Dendritic cell treated with granulocyte-macrophage colony-stimulating factor and Interleukin-4, amounts not matched to agents 40 ng/mL and 50 ng/mL, for 4 days (primary cell): ENCODE measurements around the gene MGA.
A peak's percentile ranks its signal among the peaks of the same experiment; 100 is the strongest.
"Not testable (repeated sequence)": the region's sequence is repeated elsewhere in the genome, so short reads cannot be mapped to it uniquely, and the experiment has no call there.

ENCODE experiments used
- H3K27ac Mint-ChIP-seq: one replicate; pipeline ENCODE4 v1.8.0; 2022; ENCODE audit warnings: mild to moderate bottlenecking, mixed read lengths
- H3K27me3 Mint-ChIP-seq: one replicate; pipeline ENCODE4 v1.8.0; 2022; ENCODE audit warnings: mild to moderate bottlenecking, mixed read lengths
- H3K36me3 Mint-ChIP-seq: one replicate; pipeline ENCODE4 v1.8.0; 2022; ENCODE audit warnings: low read depth, mixed read lengths
- H3K4me1 Mint-ChIP-seq: one replicate; pipeline ENCODE4 v1.8.0; 2022; ENCODE audit warnings: low read depth, mixed read lengths
- H3K4me3 Mint-ChIP-seq: one replicate; pipeline ENCODE4 v1.8.0; 2022; ENCODE audit warnings: mild to moderate bottlenecking, moderate library complexity, mixed read lengths
- H3K9me3 Mint-ChIP-seq: one replicate; pipeline ENCODE4 v1.8.0; 2022; ENCODE audit warnings: mixed read lengths
- intact Hi-C: fragments of 100-400 bp; cut with micrococcal nuclease; formaldehyde crosslinking; loops from one replicate; pipeline ENCODE4 v1.15.0; 2022

Gene MGA

GRCh38 chr15:41703120-41703519, 42.9 kb downstream of the MGA start:
- peaks cover 55% of the 10 kb centered on the region for H3K36me3 Mint-ChIP-seq
- intact Hi-C loops, result no loop called here
- no peaks in the 10 kb centered on the region for H3K9me3 Mint-ChIP-seq
- H3K27ac Mint-ChIP-seq, result no peak overlapping the region
- no peaks in the 10 kb centered on the region for H3K27me3 Mint-ChIP-seq
- H3K4me3 Mint-ChIP-seq, result no peak overlapping the region
- no peaks in the 10 kb centered on the region for H3K4me1 Mint-ChIP-seq

GRCh38 chr15:41713047-41713446, 52.8 kb downstream of the MGA start:
- intact Hi-C loops, result no loop called here
- Mint-ChIP-seq H3K27me3 (no peaks in the 10 kb centered on the region), H3K4me1 (no peaks in the 10 kb centered on the region), H3K36me3 (peaks cover 60% of the 10 kb centered on the region), H3K9me3 (no peaks in the 10 kb centered on the region), H3K27ac (no peak overlapping the region), H3K4me3 (no peak overlapping the region)

GRCh38 chr15:41714291-41714690, 54.1 kb downstream of the MGA start:
- Mint-ChIP-seq H3K9me3 (no peaks in the 10 kb centered on the region), H3K36me3 (peaks cover 48% of the 10 kb centered on the region), H3K4me1 (no peaks in the 10 kb centered on the region), H3K27me3 (no peaks in the 10 kb centered on the region), H3K4me3 (no peak overlapping the region), H3K27ac (no peak overlapping the region)
- intact Hi-C loops, result no loop called here

DNA sequence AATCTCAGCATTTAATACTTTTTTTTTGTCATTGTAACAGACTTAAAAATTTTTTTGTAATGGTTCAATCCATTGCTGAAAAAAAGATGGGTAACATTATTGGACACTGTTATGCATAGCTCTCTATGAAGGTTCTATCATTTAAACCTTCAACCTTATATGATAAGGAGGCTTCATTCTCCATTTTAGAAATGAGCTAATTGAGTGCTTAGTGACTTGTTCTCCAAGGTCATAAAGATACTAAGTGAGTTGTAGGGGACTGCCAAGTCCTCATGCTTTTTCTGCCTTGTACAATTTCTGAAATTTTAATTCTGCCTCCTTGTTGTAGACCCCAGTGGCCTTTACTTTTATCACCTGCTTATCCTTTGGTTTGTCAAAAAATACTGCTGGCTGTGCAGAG, 56.7 kb downstream of the MGA start:
- Mint-ChIP-seq H3K4me1 (no peaks in the 10 kb centered on the region), H3K36me3 (peaks cover 31% of the 10 kb centered on the region), H3K27me3 (no peaks in the 10 kb centered on the region), H3K9me3 (no peaks in the 10 kb centered on the region), H3K4me3 (no peak overlapping the region), H3K27ac (no peak overlapping the region)
- intact Hi-C loops, result no loop called here

- Mint-ChIP-seq H3K9me3 (no peaks in the 10 kb centered on the region), H3K27ac (no peak overlapping the region), H3K36me3 (peaks cover 29% of the 10 kb centered on the region), H3K27me3 (no peaks in the 10 kb centered on the region), H3K4me1 (peaks cover 5% of the 10 kb centered on the region), H3K4me3 (no peak overlapping the region)
- intact Hi-C loops, result no loop called here
Observed at GRCh38 chr15:41727143-41727542, 66.9 kb downstream of the MGA start.

GRCh38 chr15:41728061-41728460, 67.9 kb downstream of the MGA start:
- H3K4me1 Mint-ChIP-seq, H3K4me3 Mint-ChIP-seq, intact Hi-C loops, H3K27me3 Mint-ChIP-seq, H3K9me3 Mint-ChIP-seq, H3K27ac Mint-ChIP-seq: not testable (repeated sequence)
- peaks cover 39% of the 10 kb centered on the region for H3K36me3 Mint-ChIP-seq

GRCh38 chr15:41730543-41730942, 70.3 kb downstream of the MGA start:
- intact Hi-C loops, result loop anchor here (10.0 kb wide), 1 partner anchor 266 kb away; no protein-coding TSS in a partner anchor
- peaks cover 59% of the 10 kb centered on the region for H3K36me3 Mint-ChIP-seq
- H3K4me1 Mint-ChIP-seq, result peaks cover 5% of the 10 kb centered on the region
- H3K9me3 Mint-ChIP-seq, result no peaks in the 10 kb centered on the region
- H3K27ac Mint-ChIP-seq, result no peak overlapping the region
- no peaks in the 10 kb centered on the region for H3K27me3 Mint-ChIP-seq
- no peak overlapping the region for H3K4me3 Mint-ChIP-seq

DNA sequence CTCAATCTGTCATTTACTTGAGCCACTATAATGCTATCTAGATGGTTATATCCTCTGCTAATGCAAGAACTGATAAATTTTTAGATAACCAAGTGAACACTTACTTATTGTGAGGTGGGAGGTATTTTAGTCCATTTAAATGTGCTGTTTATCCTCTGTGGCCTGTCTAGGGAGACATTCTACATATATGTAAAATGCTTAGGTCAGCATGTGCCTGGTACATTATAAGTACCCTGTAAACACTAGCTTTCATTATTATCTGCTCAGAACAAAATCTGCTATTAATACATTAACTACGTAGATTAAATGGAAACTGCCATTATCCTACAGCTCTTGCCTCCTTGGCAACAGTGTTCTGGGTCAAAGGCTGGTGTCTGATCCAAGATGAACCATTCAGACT, 72.3 kb downstream of the MGA start:
- no peak overlapping the region for H3K4me3 Mint-ChIP-seq
- intact Hi-C loops, result loop anchor here (10.0 kb wide), 1 partner anchor 268 kb away; no protein-coding TSS in a partner anchor
- peaks cover 5% of the 10 kb centered on the region for H3K4me1 Mint-ChIP-seq
- H3K9me3 Mint-ChIP-seq, result no peaks in the 10 kb centered on the region
- H3K36me3 Mint-ChIP-seq, result peaks cover 69% of the 10 kb centered on the region
- no peak overlapping the region for H3K27ac Mint-ChIP-seq
- no peaks in the 10 kb centered on the region for H3K27me3 Mint-ChIP-seq

DNA sequence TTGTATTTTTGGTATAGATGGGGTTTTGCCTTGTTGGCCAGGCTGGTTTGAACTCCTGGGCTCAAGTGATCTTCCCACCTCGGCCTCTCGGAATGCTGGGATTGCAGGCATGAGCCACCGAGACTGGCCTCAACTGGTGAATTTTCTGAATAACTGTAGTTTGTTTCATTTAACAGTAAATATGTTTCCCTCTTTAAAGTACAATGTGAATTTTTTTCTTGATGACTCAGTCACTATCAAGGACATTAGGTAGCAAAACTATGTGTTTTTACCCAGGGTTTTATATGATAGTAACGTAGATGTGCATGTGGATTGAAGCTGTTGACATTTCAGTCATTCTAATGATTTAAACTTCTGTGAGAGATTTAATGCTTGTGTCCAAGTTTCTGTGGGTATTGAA, 73.9 kb downstream of the MGA start:
- Mint-ChIP-seq H3K4me1 (peaks cover 5% of the 10 kb centered on the region), H3K36me3 (peaks cover 70% of the 10 kb centered on the region), H3K27ac (no peak overlapping the region), H3K27me3 (no peaks in the 10 kb centered on the region), H3K9me3 (no peaks in the 10 kb centered on the region), H3K4me3 (no peak overlapping the region)
- intact Hi-C loops, result loop anchor here (10.0 kb wide), 1 partner anchor 269 kb away; no protein-coding TSS in a partner anchor

GRCh38 chr15:41735046-41735445, 74.8 kb downstream of the MGA start:
- Mint-ChIP-seq H3K27me3 (no peaks in the 10 kb centered on the region), H3K4me3 (no peak overlapping the region), H3K36me3 (peaks cover 70% of the 10 kb centered on the region), H3K4me1 (peaks cover 5% of the 10 kb centered on the region), H3K9me3 (no peaks in the 10 kb centered on the region), H3K27ac (no peak overlapping the region)
- intact Hi-C loops, result loop anchor here (10.0 kb wide), 1 partner anchor 270 kb away; no protein-coding TSS in a partner anchor

- intact Hi-C loops, result loop anchor here (10.0 kb wide), 1 partner anchor 271 kb away; no protein-coding TSS in a partner anchor
- H3K4me3 Mint-ChIP-seq, H3K9me3 Mint-ChIP-seq, H3K27ac Mint-ChIP-seq, H3K4me1 Mint-ChIP-seq, H3K27me3 Mint-ChIP-seq: not testable (repeated sequence)
- H3K36me3 Mint-ChIP-seq, result peaks cover 73% of the 10 kb centered on the region
Observed at GRCh38 chr15:41735492-41735891, 75.3 kb downstream of the MGA start.

GRCh38 chr15:41746802-41747201, 86.6 kb downstream of the MGA start:
- Mint-ChIP-seq H3K4me3 (no peak overlapping the region), H3K9me3 (no peaks in the 10 kb centered on the region), H3K4me1 (no peaks in the 10 kb centered on the region), H3K27ac (no peak overlapping the region), H3K36me3 (peaks cover 77% of the 10 kb centered on the region), H3K27me3 (no peaks in the 10 kb centered on the region)
- intact Hi-C loops, result no loop called here

DNA sequence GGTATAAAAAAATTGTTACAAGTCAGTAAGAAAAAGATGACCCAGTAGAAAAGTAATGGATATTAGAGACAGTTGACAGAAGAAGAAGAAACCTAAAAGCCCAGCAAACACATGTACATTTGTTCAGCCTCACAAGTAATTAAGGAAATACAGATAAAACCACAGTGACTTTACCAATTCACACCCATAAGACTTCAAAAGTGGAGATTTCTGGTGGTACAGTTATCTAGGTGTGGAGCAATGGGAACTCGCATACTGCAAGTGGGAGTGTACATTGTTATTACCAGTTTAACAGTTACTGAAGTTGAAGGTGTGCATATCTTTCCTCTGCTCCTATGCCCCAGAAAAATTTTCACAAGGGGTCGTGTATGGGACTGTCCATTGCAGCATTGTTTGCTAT, 96.0 kb downstream of the MGA start:
- H3K27ac Mint-ChIP-seq, result no peak overlapping the region
- H3K27me3 Mint-ChIP-seq, result no peaks in the 10 kb centered on the region
- H3K4me3 Mint-ChIP-seq, result no peak overlapping the region
- intact Hi-C loops, result no loop called here
- H3K36me3 Mint-ChIP-seq, result peaks cover 77% of the 10 kb centered on the region
- no peaks in the 10 kb centered on the region for H3K9me3 Mint-ChIP-seq
- H3K4me1 Mint-ChIP-seq, result no peaks in the 10 kb centered on the region

DNA sequence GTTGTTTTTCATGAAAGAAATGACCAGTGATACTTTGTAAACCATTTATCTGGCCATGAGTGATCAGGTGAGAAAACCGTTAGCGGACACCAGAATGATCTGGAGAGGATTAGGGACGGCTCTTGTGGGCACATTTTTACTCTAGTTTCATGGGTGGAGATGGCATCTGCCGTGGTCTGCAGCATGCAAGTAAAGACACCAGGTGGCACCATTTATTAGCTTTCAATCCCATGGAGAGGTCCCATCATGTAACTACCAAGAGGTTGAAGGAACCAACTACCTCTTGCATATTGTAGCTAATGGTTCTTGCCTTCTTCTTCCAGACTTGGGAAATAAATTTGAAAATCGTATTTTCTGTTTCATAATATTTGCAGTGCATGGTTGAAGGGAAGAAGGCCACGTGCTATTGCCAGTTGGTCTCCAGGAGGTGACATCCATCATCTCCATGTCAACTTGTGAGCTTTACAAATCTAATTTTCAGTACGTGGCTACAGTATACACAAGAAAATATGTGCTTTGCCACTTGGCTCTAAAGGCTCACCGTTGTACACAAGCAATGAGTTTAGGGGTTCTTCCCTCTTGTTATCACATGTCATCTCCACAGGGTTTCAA, 112.6 kb downstream of the MGA start:
- intact Hi-C loops, result loop anchor here (1.0 to 10.0 kb wide), 3 partner anchors 38 to 199 kb away; partner anchors contain the start of gene EHD4
- Mint-ChIP-seq H3K36me3 (peaks cover 37% of the 10 kb centered on the region), H3K9me3 (no peaks in the 10 kb centered on the region), H3K27me3 (no peaks in the 10 kb centered on the region), H3K4me1 (peaks cover 46% of the 10 kb centered on the region), H3K27ac (peak overlapping the region; percentile 86), H3K4me3 (peak overlapping the region; percentile 98)

- Mint-ChIP-seq H3K27me3 (no peaks in the 10 kb centered on the region), H3K36me3 (peaks cover 35% of the 10 kb centered on the region), H3K27ac (peak overlapping the region; percentile 86), H3K9me3 (no peaks in the 10 kb centered on the region), H3K4me3 (peak overlapping the region; percentile 98), H3K4me1 (peaks cover 51% of the 10 kb centered on the region)
- intact Hi-C loops, result loop anchor here (5.0 to 10.0 kb wide), 2 partner anchors 131 to 199 kb away; partner anchors contain the start of gene EHD4
Observed at GRCh38 chr15:41773332-41773728, 113.1 kb downstream of the MGA start.
